Neuronal stem cell (in vitro differentiated cells): ENCODE measurements around the gene DCDC1.

Source experiments
- DNase-seq: peaks from one replicate; pipeline ENCODE4 v3.0.0-alpha.2; 2013; ENCODE audit warnings: low spot score
- H2AFZ ChIP-seq: one replicate; pipeline ENCODE4 v1.6.1; 2013; ENCODE audit warnings: mild to moderate bottlenecking, low read length, inconsistent platforms
- H2AK5ac ChIP-seq: 2 replicates; pipeline ENCODE4 v1.6.1; 2013; ENCODE audit warnings: low read depth, mild to moderate bottlenecking, inconsistent platforms, low read length, moderate library complexity, mixed read lengths
- H2BK120ac ChIP-seq: 2 replicates; pipeline ENCODE4 v1.6.1; 2013; ENCODE audit warnings: low read depth, mild to moderate bottlenecking, inconsistent platforms, low read length, moderate library complexity, mixed read lengths
- H2BK12ac ChIP-seq: one replicate; pipeline ENCODE4 v1.6.1; 2013; ENCODE audit warnings: low read length, inconsistent platforms
- H2BK15ac ChIP-seq: 2 replicates; pipeline ENCODE4 v1.6.1; 2013; ENCODE audit warnings: mild to moderate bottlenecking, low read length, inconsistent platforms, mixed read lengths
- H2BK5ac ChIP-seq: one replicate; pipeline ENCODE4 v1.6.1; 2013; ENCODE audit warnings: inconsistent platforms, mild to moderate bottlenecking, low read length, moderate library complexity
- H3K14ac ChIP-seq: one replicate; pipeline ENCODE4 v1.6.1; 2013; ENCODE audit warnings: low read length, inconsistent platforms
- H3K18ac ChIP-seq: 2 replicates; pipeline ENCODE4 v1.6.1; 2013; ENCODE audit warnings: low read length, inconsistent platforms
- H3K23ac ChIP-seq: 2 replicates; pipeline ENCODE4 v1.6.1; 2013; ENCODE audit warnings: low read depth, mild to moderate bottlenecking, mixed read lengths, low read length, inconsistent platforms; ENCODE audit not compliant: poor library complexity
- H3K27ac ChIP-seq: replicated peaks from 3 replicates; pipeline ENCODE4 v1.5.1; 2013; ENCODE audit warnings: low read length, inconsistent platforms
- H3K27me3 ChIP-seq, 3 experiments: 2 replicates each; pipeline ENCODE4 v1.6.1; 2013; ENCODE audit warnings: low read length in 3 of 3, mild to moderate bottlenecking in 2 of 3, inconsistent platforms in 1 of 3, low read depth in 1 of 3, mixed read lengths in 1 of 3, moderate library complexity in 1 of 3; ENCODE audit not compliant: control insufficient read depth in 3 of 3, insufficient read depth in 3 of 3
- H3K36me3 ChIP-seq, 2 donors: replicated peaks in 1 of 2; 2 replicates each; pipeline ENCODE4 v1.6.1; 2013; ENCODE audit warnings: low read length in 2 of 2; ENCODE audit not compliant: control insufficient read depth in 2 of 2, insufficient read depth in 2 of 2
- H3K4ac ChIP-seq: 2 replicates; pipeline ENCODE4 v1.6.1; 2013; ENCODE audit warnings: inconsistent platforms, mild to moderate bottlenecking, low read length, moderate library complexity
- H3K4me1 ChIP-seq, 2 donors: 1 replicate in 1 of 2; 2 replicates in 1 of 2; pipeline ENCODE4 v1.6.1; 2013; ENCODE audit warnings: low read length in 2 of 2, low read depth in 1 of 2; ENCODE audit not compliant: control insufficient read depth in 2 of 2, insufficient read depth in 1 of 2
- H3K4me2 ChIP-seq: one replicate; pipeline ENCODE4 v1.6.1; 2013; ENCODE audit warnings: mild to moderate bottlenecking, low read length, inconsistent platforms; ENCODE audit not compliant: insufficient read depth, poor library complexity, severe bottlenecking
- H3K4me3 ChIP-seq, 2 donors: 2 replicates each; pipeline ENCODE4 v1.5.1; 2013; ENCODE audit warnings: low read length in 2 of 2, mild to moderate bottlenecking in 2 of 2, inconsistent platforms in 1 of 2, moderate library complexity in 1 of 2
- H3K79me1 ChIP-seq: one replicate; pipeline ENCODE4 v1.6.1; 2013; ENCODE audit warnings: low read depth, mild to moderate bottlenecking, inconsistent platforms, low read length, moderate library complexity
- H3K9ac ChIP-seq: one replicate; pipeline ENCODE4 v1.6.1; 2013; ENCODE audit warnings: mild to moderate bottlenecking, low read depth, low read length, inconsistent platforms; ENCODE audit not compliant: poor library complexity
- H3K9me3 ChIP-seq, 2 donors: replicated peaks in 1 of 2; 2 replicates each; pipeline versions ENCODE3 to v1.6.1; 2013; ENCODE audit warnings: low read length in 2 of 2, mild to moderate bottlenecking in 2 of 2, inconsistent platforms in 1 of 2, low read depth in 1 of 2, mixed read lengths in 1 of 2, moderate library complexity in 1 of 2; ENCODE audit not compliant: control insufficient read depth in 2 of 2, insufficient read depth in 1 of 2
- H4K8ac ChIP-seq: one replicate; pipeline ENCODE4 v1.6.1; 2013; ENCODE audit warnings: low read depth, mild to moderate bottlenecking, inconsistent platforms, low read length, moderate library complexity
- H4K91ac ChIP-seq: one replicate; pipeline ENCODE4 v1.6.1; 2013; ENCODE audit warnings: low read length, low read depth, mild to moderate bottlenecking, inconsistent platforms; ENCODE audit not compliant: poor library complexity
- WGBS, 2 donors: extraction: QIAGEN DNeasy Blood & Tissue Kit; methylation state at CpG; one replicate each; pipeline ENCODE4 v1.1.7; 2013; ENCODE audit warnings: missing lambda C conversion rate in 2 of 2, mixed read lengths in 1 of 2; ENCODE audit not compliant: insufficient read length in 2 of 2, insufficient replicate concordance in 1 of 2; ENCODE audit errors: extremely low coverage in 2 of 2; 5-methylcytosine and 5-hydroxymethylcytosine counted together

Gene DCDC1

DNA sequence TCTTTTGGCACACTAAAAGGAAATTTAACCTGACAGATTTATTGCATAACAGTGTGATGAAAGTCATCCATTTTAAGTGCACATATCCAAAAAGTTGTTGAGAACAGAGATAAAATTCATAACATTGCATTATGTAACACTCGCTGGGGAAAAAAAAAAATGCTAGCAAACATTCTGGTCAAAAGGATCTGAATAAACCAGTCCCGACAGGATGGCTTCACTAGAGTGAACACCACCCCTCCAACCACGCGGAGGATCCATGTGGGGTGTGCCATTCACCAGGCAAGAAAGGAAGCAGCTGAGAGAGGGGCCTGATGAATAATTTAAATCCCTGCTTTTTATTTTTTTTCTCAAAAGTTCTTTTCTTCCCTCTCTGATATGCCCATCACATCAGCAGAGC lies 258.7 kb downstream of the DCDC1 start:
- WGBS, 2 donors = no CpG with 5 or more reads among the region's 4 CpGs
- H3K4me1 ChIP-seq = peaks cover 7 to 49% of the 10 kb centered on the region in 2 donors

DNA sequence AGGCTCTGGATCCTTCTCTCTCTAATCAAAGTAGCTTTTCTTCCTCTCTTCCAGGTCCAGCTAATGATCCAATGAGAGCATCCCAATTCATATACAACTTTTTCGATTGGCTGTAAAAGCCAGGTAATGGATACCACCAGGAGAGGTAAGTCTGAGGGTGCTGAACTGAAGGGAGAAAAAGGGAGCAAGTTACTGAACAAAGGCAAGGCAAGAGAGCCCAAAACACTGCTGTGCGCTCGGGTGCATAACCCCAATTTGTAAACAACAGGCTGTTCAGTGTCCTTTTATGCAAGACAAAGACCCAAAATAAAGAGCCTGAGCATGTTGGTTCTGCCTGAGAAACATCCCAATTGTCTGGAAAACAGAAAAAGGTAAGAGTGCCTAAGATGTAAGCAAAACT lies 260.1 kb downstream of the DCDC1 start:
- H4K8ac ChIP-seq = no peak overlapping the region
- no peak overlapping the region for H2BK5ac ChIP-seq
- H3K9me3 ChIP-seq = no peaks in the 10 kb centered on the region
- no peak overlapping the region for H3K27ac ChIP-seq
- H3K18ac ChIP-seq = no peak overlapping the region
- no peaks in the 10 kb centered on the region for H3K36me3 ChIP-seq
- no peaks in the 10 kb centered on the region for H3K27me3 ChIP-seq
- no peak overlapping the region for H3K4me3 ChIP-seq
- H3K4me2 ChIP-seq = no peak overlapping the region
- no peak overlapping the region for H3K4ac ChIP-seq
- peaks cover 7 to 53% of the 10 kb centered on the region in 2 donors for H3K4me1 ChIP-seq
- no peak overlapping the region for H3K14ac ChIP-seq
- no peak overlapping the region for H4K91ac ChIP-seq
- DNase-seq = no peak
- peak overlapping the region; percentile 42 for H2AFZ ChIP-seq
- no peak overlapping the region for H3K23ac ChIP-seq
- H2BK12ac ChIP-seq = no peak overlapping the region
- no peak overlapping the region for H2AK5ac ChIP-seq
- H2BK120ac ChIP-seq = no peak overlapping the region
- no peaks in the 10 kb centered on the region for H3K79me1 ChIP-seq
- no peak overlapping the region for H2BK15ac ChIP-seq
- WGBS, 2 donors = no CpG with 5 or more reads among the region's 3 CpGs
- no peak overlapping the region for H3K9ac ChIP-seq

More for the DNA sequence above, 258.7 kb downstream of the DCDC1 start:
- no peak overlapping the region for H2BK120ac ChIP-seq
- no peak overlapping the region for H4K91ac ChIP-seq
- no peak overlapping the region for H3K4me2 ChIP-seq
- H3K9ac ChIP-seq = no peak overlapping the region
- no peaks in the 10 kb centered on the region for H3K9me3 ChIP-seq
- no peak for DNase-seq
- H3K36me3 ChIP-seq = no peaks in the 10 kb centered on the region
- H2BK5ac ChIP-seq = no peak overlapping the region
- H3K23ac ChIP-seq = no peak overlapping the region
- no peak overlapping the region for H2BK15ac ChIP-seq
- H3K14ac ChIP-seq = no peak overlapping the region
- no peaks in the 10 kb centered on the region for H3K79me1 ChIP-seq
- H3K18ac ChIP-seq = no peak overlapping the region
- H3K4ac ChIP-seq = no peak overlapping the region
- H3K27ac ChIP-seq = no peak overlapping the region
- H2BK12ac ChIP-seq = no peak overlapping the region
- H3K27me3 ChIP-seq = no peaks in the 10 kb centered on the region
- no peak overlapping the region for H4K8ac ChIP-seq
- H2AK5ac ChIP-seq = no peak overlapping the region
- H3K4me3 ChIP-seq = no peak overlapping the region
- H2AFZ ChIP-seq = peak overlapping the region; percentile 12

- Histone ChIP-seq H3K36me3 (no peaks in the 10 kb centered on the region), H2BK12ac (no peak overlapping the region), H2BK5ac (no peak overlapping the region), H4K8ac (no peak overlapping the region), H3K27me3 (no peaks in the 10 kb centered on the region), H3K4ac (no peak overlapping the region), H3K79me1 (no peaks in the 10 kb centered on the region), H2AFZ (peak overlapping the region; percentile 8), H3K9ac (no peak overlapping the region), H2AK5ac (no peak overlapping the region), H3K14ac (no peak overlapping the region), H3K18ac (no peak overlapping the region), H4K91ac (no peak overlapping the region), H3K4me1 (peaks cover 7 to 52% of the 10 kb centered on the region in 2 donors), H3K4me2 (no peak overlapping the region), H3K4me3 (no peak overlapping the region), H3K27ac (no peak overlapping the region), H2BK15ac (no peak overlapping the region), H3K23ac (no peak overlapping the region), H2BK120ac (no peak overlapping the region), H3K9me3 (no peaks in the 10 kb centered on the region)
- no peak for DNase-seq
- no CpG with 5 or more reads among the region's 2 CpGs for WGBS, 2 donors
Measured at GRCh38 chr11:31107649-31108048, 261.9 kb downstream of the DCDC1 start.

DNA sequence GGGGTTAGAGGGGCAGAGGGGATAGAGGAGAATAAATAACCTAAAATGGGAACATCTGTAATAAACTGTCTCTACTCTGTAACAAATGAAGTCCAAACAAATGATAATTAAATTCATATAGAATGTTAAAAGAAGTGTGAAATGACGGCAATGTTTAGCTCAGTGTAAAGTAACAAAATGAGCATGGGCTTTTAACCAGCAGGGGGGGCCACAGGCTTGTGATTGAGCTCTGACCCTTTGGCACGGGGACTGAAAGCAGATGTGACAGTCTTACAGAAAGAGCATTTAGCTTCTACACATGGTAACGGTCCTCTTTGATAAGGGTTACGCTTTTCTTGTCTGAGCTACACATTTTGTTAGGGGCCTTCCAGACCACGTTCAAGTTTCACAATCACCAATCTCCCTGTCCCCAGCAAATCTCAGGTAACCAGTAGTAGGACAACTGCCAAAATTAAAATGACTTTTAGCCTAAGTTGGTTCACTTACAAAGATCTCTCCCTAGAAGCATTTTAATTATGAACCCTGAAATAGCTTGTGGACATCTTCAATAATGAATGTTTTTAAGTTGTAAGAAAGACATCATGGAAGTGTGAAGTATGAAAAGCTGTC lies 262.5 kb downstream of the DCDC1 start:
- no peak overlapping the region for H4K91ac ChIP-seq
- no peak overlapping the region for H3K23ac ChIP-seq
- no peak overlapping the region for H3K27ac ChIP-seq

More for the DNA sequence above, 262.5 kb downstream of the DCDC1 start:
- Histone ChIP-seq H3K14ac (no peak overlapping the region), H2BK5ac (no peak overlapping the region), H3K36me3 (no peaks in the 10 kb centered on the region), H3K4me3 (no peak overlapping the region), H3K4me2 (no peak overlapping the region), H2BK15ac (no peak overlapping the region), H2AFZ (peak overlapping the region; percentile 41), H2BK12ac (no peak overlapping the region), H3K27me3 (no peaks in the 10 kb centered on the region), H2AK5ac (no peak overlapping the region), H3K4ac (no peak overlapping the region), H4K8ac (no peak overlapping the region), H3K9ac (no peak overlapping the region), H3K9me3 (no peaks in the 10 kb centered on the region), H3K18ac (no peak overlapping the region), H2BK120ac (no peak overlapping the region), H3K79me1 (no peaks in the 10 kb centered on the region), H3K4me1 (peaks cover 7 to 52% of the 10 kb centered on the region in 2 donors)
- no CpG with 5 or more reads among the region's 5 CpGs for WGBS, 2 donors
- peak; percentile 78 for DNase-seq
